Activated CD4-positive, alpha-beta T cell treated with anti-CD3 and anti-CD28 coated beads, Interleukin-2, amount 10 ng/mL, durations not matched to agents 7 days and 5 days (primary cell): ENCODE measurements around the gene MVB12B. TPM values are rescaled to one million over a fixed set of nuclear protein-coding genes. Genes with fewer than 3 reads are reported as not detected.

Experiments
- CTCF ChIA-PET: fragments of 350-600 bp; sonication (Branson Sonifier 250); formaldehyde crosslinking; loops from one replicate; lab custom pipeline; 2021; ENCODE audit warnings: antibody characterized with exemption; lab: Charles Lee
- POLR2A ChIA-PET: fragments of 350-600 bp; sonication (Branson Sonifier 250); formaldehyde crosslinking; loops from one replicate; lab custom pipeline; 2021; ENCODE audit warnings: antibody characterized with exemption; lab: Charles Lee
- DNase-seq: peaks from one replicate; pipeline ENCODE4 v3.0.0-alpha.2; 2020
- H3K27ac Mint-ChIP-seq: one replicate; pipeline ENCODE4 v1.8.0; 2021; ENCODE audit warnings: mild to moderate bottlenecking, moderate library complexity, mixed read lengths
- H3K27me3 Mint-ChIP-seq: one replicate; pipeline ENCODE4 v1.8.0; 2021; ENCODE audit warnings: mixed read lengths
- H3K36me3 Mint-ChIP-seq: one replicate; pipeline ENCODE4 v1.8.0; 2021; ENCODE audit warnings: low read depth, mixed read lengths
- H3K4me1 Mint-ChIP-seq: one replicate; pipeline ENCODE4 v1.8.0; 2021; ENCODE audit warnings: mixed read lengths
- H3K4me3 Mint-ChIP-seq: one replicate; pipeline ENCODE4 v1.8.0; 2021; ENCODE audit warnings: mild to moderate bottlenecking, moderate library complexity, mixed read lengths
- H3K9me3 Mint-ChIP-seq: one replicate; pipeline ENCODE4 v1.8.0; 2021; ENCODE audit warnings: mixed read lengths
- total RNA-seq, 2 experiments: library from RNA; stranded (reverse); gene quantifications; one replicate each; pipeline ENCODE4 v1.2.3, GENCODE V29; 2021

Gene MVB12B
- total RNA-seq, 2 experiments from 2014 or later = 7.3 to 7.6 TPM

DNA sequence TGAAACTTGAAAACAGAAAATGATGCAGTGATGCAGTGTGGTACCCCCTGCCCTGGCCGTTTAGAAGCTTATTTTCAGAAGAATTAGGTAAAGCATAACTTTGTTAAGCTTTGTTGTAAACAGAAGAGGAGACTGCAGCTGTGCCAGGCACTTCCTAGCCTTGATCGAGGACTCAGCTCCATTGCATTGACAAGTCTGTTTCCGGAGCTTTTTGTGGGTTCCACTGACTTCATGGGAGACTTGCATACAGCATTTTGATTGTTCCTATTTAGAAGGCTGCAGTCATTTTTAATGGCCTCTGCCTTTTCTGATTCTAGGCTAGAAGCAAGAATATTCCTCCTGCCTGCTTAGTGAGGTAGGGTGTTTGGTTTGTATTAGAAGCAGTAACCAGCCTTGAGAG, 12.3 kb downstream of the MVB12B start:
- Mint-ChIP-seq H3K9me3 (no peaks in the 10 kb centered on the region), H3K4me3 (no peak overlapping the region), H3K27me3 (no peaks in the 10 kb centered on the region), H3K36me3 (no peaks in the 10 kb centered on the region), H3K27ac (no peak overlapping the region), H3K4me1 (peaks cover 4% of the 10 kb centered on the region)
- no peak for DNase-seq
- CTCF ChIA-PET = no interaction called here
- POLR2A ChIA-PET = no interaction called here

DNA sequence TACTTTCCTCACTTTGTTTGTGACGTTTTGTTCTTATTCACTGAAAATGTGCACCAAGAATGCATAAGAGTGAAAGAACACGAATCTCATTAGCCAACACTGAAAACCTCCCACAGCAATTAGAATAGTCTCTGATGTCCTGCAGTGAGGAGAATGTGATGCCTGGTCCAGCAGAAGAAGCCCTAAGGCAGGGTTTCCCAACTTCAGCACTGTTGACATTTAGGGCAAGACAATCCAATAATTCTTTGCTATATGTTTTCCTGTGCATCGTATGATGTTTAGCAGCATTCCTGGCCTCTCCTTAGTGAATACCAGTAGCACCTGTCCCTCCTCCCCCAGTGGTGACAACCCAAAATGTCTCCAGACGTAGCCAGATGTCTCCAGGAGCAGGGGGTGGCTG, 14.8 kb downstream of the MVB12B start:
- no peaks in the 10 kb centered on the region for H3K9me3 Mint-ChIP-seq
- no peaks in the 10 kb centered on the region for H3K36me3 Mint-ChIP-seq
- H3K27ac Mint-ChIP-seq = no peak overlapping the region
- DNase-seq = no peak
- H3K27me3 Mint-ChIP-seq = no peaks in the 10 kb centered on the region
- no peak overlapping the region for H3K4me3 Mint-ChIP-seq
- POLR2A ChIA-PET = no interaction called here
- CTCF ChIA-PET = interaction anchor here (0.6 kb wide), 1 partner anchor 333 kb away, joined by 3 read pairs; no protein-coding TSS in a partner anchor
- H3K4me1 Mint-ChIP-seq = peaks cover 4% of the 10 kb centered on the region

DNA sequence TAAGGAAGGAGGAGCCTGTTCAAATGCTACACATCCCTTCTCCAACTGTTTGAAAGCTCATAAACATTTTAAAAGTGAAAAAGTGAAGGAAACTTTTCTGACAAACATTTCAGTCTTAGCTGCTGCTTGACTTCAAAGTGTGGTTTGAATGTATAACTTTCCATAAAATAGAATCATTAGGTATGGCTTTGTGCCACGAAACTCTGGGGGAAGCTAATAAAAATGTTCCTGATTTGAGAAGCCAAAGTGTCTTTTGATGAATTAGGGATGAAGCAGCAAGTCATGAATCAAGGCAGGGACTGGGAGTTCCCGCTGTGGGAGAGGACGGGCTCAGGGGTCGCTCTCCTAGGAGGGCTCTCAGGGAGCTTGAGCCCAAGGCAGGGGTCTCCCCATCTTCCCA, 15.3 kb downstream of the MVB12B start:
- no peak overlapping the region for H3K27ac Mint-ChIP-seq
- ChIA-PET POLR2A (no interaction called here), CTCF (no interaction called here)
- H3K27me3 Mint-ChIP-seq = no peaks in the 10 kb centered on the region
- no peaks in the 10 kb centered on the region for H3K9me3 Mint-ChIP-seq
- no peak for DNase-seq
- H3K4me1 Mint-ChIP-seq = peaks cover 4% of the 10 kb centered on the region
- H3K4me3 Mint-ChIP-seq = no peak overlapping the region
- no peaks in the 10 kb centered on the region for H3K36me3 Mint-ChIP-seq

DNA sequence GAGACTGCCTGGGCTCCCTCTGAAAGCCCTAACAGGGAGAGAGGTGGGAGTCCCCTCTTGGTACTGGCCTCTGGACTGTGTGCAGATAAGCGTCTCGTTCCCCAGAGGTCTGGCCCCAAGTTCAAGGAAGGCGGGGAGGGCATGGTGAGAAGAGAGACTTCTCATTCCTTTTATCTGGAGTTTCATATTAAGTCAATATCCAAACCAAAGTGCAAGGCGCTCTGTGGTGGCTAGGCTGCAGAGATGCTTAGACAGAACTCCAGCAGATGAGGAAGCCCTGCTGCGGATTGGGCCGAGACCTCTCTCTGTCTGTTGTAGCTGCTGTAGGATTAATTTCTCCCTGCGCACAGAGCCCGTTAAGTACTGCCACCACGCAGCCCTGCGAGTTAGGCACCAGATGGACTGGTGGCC, 16.0 kb downstream of the MVB12B start:
- H3K4me1 Mint-ChIP-seq = peaks cover 4% of the 10 kb centered on the region
- CTCF ChIA-PET = no interaction called here
- no peaks in the 10 kb centered on the region for H3K9me3 Mint-ChIP-seq
- POLR2A ChIA-PET = no interaction called here
- H3K36me3 Mint-ChIP-seq = no peaks in the 10 kb centered on the region
- H3K27me3 Mint-ChIP-seq = no peaks in the 10 kb centered on the region
- no peak overlapping the region for H3K4me3 Mint-ChIP-seq
- DNase-seq = no peak
- no peak overlapping the region for H3K27ac Mint-ChIP-seq

DNA sequence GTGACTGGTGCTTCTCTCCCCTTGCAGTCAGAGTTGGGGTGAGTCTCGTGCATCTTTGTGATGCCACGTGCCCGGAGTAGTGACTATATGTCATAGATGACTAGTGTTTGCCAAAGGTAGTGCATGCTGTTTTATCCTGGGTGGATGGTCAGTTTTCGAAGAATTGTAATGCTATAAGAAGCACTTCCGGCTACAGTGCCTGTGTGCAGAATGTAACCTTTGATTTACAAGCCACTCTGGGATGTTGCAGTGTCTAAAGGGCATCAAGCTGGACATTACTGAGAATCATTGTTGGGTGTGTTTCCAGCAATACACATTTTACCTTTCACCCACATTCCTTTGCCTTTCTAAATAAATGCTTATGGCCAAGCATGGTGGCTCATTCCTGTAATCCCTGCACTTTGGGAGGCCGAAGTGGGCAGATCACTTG, 16.7 kb downstream of the MVB12B start:
- no peak for DNase-seq
- Mint-ChIP-seq H3K9me3 (no peaks in the 10 kb centered on the region), H3K4me3 (no peak overlapping the region), H3K27ac (no peak overlapping the region), H3K4me1 (peaks cover 4% of the 10 kb centered on the region), H3K27me3 (no peaks in the 10 kb centered on the region), H3K36me3 (no peaks in the 10 kb centered on the region)
- CTCF ChIA-PET = interaction anchor here (0.7 kb wide), 1 partner anchor 24 kb away, joined by 3 read pairs; no protein-coding TSS in a partner anchor
- POLR2A ChIA-PET = interaction anchor here (0.6 kb wide), 1 partner anchor 17 kb away, joined by 3 read pairs; no protein-coding TSS in a partner anchor

DNA sequence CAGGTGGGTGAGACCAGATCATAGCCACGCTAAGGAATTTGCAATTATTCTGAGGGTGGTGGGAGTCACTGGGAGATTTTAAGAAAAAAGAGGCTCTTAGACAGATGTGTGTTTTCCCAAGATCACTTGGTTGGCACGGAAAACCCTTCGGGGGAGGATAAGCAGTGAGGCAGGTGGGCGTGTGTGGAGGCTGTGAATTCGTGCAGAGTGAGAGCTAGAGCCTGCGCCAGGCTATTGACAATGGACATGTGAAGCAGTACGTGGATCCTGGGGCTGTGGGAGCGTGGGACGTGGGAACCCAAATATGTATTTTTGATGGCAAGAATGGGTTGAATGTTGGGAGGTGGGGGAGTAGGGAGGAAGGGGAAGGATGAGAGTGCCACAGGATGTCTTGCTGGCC, 19.4 kb downstream of the MVB12B start:
- H3K4me1 Mint-ChIP-seq = no peaks in the 10 kb centered on the region
- peaks cover 5% of the 10 kb centered on the region for H3K36me3 Mint-ChIP-seq
- no peak overlapping the region for H3K4me3 Mint-ChIP-seq
- peaks cover 6% of the 10 kb centered on the region for H3K9me3 Mint-ChIP-seq
- H3K27me3 Mint-ChIP-seq = no peaks in the 10 kb centered on the region
- ChIA-PET CTCF (no interaction called here), POLR2A (no interaction called here)
- H3K27ac Mint-ChIP-seq = no peak overlapping the region
- DNase-seq = no peak

DNA sequence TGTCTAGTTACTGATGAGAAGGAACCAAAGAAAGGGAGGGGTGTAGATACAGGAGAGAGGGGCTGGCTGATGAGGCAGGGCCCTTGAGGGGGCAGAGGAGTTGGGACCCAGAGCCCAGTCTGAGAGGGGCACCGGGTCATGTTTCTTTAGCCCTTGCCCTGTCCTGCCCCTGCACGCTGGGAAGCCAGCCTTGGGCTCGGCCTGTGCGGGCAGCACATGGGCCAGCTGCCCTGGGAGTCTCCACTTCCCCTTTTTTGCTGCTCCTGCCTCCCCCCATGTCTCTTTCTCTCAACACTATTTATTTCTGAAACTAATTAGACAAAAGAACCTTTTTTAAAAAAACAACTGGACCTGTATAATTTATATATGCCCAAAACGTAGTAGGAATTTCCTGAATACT, 20.5 kb downstream of the MVB12B start:
- Mint-ChIP-seq H3K4me1 (no peaks in the 10 kb centered on the region), H3K27me3 (no peaks in the 10 kb centered on the region), H3K36me3 (peaks cover 7% of the 10 kb centered on the region), H3K9me3 (peaks cover 8% of the 10 kb centered on the region), H3K27ac (no peak overlapping the region), H3K4me3 (no peak overlapping the region)
- no peak for DNase-seq
- POLR2A ChIA-PET = no interaction called here
- CTCF ChIA-PET = no interaction called here

DNA sequence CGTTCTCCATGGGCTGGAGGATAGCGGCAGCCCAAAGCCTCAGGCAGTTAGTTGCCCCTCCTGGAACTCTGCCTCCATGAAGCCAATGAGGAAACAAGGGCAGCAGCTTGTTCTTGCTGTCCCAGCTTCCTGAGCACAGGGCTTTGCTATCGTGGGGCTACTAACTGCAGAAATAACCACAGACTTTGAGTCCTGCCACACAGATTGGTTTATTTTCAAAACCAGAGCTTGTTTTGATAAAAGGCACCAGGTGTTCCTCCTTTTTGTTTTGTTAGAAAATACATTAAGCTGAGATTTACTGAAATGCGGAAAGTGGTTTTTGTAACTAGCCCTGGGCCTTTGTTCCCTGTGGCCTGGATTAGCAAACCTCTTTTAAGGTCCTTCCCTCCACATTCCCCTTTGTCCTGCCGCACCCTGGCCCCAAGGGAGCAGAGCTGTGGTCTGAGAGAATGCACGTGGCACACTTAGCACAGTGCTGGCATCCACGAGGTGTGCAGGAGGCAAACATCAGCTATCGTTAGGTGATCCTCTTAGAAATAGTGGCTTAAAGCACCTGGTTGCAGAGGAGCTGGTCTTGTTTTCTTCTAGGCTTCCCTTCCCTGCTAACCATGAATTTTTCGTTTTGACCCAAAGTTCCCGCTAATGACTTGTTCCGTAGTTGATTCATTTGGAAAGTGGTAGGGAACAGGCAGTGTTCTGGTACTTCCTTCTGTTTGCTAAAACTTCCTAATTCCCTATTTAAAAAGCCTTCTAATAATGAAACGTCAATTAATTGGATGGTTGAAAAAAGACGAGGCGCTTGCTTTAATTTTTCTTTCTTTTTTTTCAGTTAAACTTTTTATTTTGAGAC, 21.5 kb downstream of the MVB12B start:
- Mint-ChIP-seq H3K27me3 (peaks cover 2% of the 10 kb centered on the region), H3K9me3 (peaks cover 8% of the 10 kb centered on the region), H3K36me3 (peaks cover 7% of the 10 kb centered on the region), H3K4me1 (no peaks in the 10 kb centered on the region), H3K4me3 (no peak overlapping the region), H3K27ac (no peak overlapping the region)
- no peak for DNase-seq
- CTCF ChIA-PET = no interaction called here
- POLR2A ChIA-PET = no interaction called here

DNA sequence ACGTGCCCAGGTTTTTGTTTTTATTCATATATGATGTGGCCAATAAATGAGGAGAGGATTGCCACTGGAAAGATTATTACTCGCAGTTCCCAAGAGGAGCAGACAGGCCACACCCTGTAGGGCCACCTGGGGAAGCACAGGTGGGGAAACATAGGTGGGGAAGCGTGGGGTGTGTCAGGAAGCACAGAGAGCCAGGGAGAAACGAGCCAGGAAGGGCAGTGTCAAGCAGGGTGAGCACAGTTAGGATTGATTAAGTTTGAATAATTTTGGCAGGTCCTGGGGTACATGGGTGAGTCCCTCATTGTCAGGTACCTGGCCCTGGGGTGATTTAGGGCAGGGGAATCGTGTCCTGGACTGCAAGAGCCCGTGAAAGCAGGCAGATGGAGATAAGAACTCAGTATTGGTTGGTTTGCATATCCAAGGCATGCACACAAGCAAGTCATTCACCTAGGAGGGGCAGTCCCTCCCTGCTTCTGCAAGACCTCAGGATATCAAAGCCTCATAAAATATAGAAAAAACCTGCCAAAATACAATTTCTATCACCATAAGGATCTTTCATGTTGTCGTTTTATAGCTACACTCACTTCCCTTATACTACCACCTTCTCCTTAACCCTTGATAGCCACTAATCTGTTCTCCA, 22.4 kb downstream of the MVB12B start:
- CTCF ChIA-PET = no interaction called here
- no peak overlapping the region for H3K4me3 Mint-ChIP-seq
- DNase-seq = no peak
- POLR2A ChIA-PET = no interaction called here
- H3K4me1 Mint-ChIP-seq = no peaks in the 10 kb centered on the region
- H3K36me3 Mint-ChIP-seq = peaks cover 7% of the 10 kb centered on the region
- H3K9me3 Mint-ChIP-seq = peaks cover 8% of the 10 kb centered on the region
- peaks cover 2% of the 10 kb centered on the region for H3K27me3 Mint-ChIP-seq
- no peak overlapping the region for H3K27ac Mint-ChIP-seq

DNA sequence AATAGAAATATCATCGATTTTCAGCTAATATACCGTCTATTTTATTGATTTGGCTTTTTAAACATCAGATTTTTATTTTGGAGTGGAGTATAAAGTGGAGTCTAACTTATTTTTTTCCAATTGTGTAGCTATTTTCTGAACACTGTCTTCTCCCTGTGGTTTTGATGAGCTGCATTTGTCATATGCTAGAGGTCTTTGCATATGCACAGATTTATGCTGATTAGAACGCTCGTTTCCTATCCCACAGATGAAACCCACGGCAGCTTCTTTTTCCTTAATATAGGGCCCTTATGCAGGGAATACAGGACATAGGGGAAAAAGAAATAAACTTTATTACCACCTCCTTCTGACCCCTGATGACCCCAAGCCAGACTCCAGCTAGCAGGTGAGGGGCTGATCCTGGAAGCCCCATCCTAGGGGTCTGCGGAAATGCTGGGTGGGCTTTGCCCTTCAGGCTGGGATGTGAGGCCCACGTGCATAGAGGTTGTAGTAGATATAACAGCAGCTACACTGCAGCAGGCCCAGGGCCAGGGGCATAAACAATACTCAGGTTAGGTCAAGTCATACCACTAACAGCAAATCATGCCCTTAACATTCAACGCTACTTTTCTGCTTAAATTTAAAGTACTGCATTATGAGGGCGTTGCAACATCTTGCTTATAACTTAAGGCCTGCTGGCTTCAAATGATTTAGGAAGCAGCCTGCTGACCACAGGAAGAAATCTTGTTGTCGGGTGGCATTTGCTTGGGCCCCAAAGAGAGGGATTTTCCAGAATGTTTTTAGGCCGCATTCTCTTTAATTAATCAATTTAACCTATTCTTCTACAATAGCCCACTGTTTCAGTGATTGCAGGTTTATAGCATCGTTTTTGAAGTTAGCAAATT, 28.5 kb downstream of the MVB12B start:
- ChIA-PET POLR2A (no interaction called here), CTCF (no interaction called here)
- Mint-ChIP-seq H3K9me3 (peaks cover 13% of the 10 kb centered on the region), H3K4me1 (no peaks in the 10 kb centered on the region), H3K36me3 (peaks cover 7% of the 10 kb centered on the region), H3K27me3 (peaks cover 2% of the 10 kb centered on the region), H3K4me3 (no peak overlapping the region), H3K27ac (no peak overlapping the region)
- no peak for DNase-seq

DNA sequence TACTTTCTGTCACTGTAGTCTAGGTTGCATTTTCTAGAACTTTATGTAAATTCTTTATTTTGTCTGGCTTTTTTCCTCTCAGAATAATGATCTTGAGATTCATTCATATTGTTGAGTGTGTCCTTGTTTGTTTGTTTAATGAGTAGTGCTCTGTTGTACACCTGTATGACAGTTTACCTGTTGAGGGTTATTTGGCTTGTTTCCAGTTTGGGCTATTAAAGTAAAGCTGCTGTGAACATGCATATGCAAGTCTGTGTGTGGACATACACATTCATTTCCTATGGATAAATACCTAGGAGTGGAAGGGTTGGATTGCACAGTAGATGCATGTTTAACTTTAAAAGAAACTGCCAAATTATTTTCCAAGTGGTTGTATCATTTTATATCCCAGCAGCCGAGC, 30.4 kb downstream of the MVB12B start:
- POLR2A ChIA-PET = no interaction called here

DNA sequence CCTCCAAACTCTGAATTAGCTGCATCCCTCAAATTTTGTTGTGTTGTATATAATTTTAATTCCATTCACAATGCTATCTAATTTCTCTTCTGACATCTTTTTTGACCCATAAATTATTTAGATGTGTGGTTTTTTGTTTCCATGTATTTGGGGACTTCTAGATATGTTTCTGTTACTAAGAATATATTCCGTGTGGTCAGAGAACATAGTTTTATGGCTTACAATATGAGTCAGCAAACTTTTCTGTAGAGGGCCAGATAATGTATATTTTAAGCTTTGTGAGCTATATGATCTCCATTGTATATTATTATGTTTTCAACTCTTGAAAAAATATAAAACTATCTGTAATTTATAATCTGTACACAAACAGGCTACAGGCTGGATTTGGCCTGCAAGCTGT, 33.4 kb downstream of the MVB12B start:
- H3K27me3 Mint-ChIP-seq = no peaks in the 10 kb centered on the region
- no peak for DNase-seq
- ChIA-PET CTCF (no interaction called here), POLR2A (interaction anchor here (0.7 kb wide), 1 partner anchor 17 kb away, joined by 3 read pairs; no protein-coding TSS in a partner anchor)
- peaks cover 2% of the 10 kb centered on the region for H3K4me1 Mint-ChIP-seq
- H3K27ac Mint-ChIP-seq = no peak overlapping the region
- H3K36me3 Mint-ChIP-seq = peaks cover 18% of the 10 kb centered on the region
- peaks cover 26% of the 10 kb centered on the region for H3K9me3 Mint-ChIP-seq
- no peak overlapping the region for H3K4me3 Mint-ChIP-seq

More for the DNA sequence above, 30.4 kb downstream of the MVB12B start:
- Mint-ChIP-seq H3K27ac (no peak overlapping the region), H3K4me3 (no peak overlapping the region), H3K27me3 (peaks cover 2% of the 10 kb centered on the region), H3K4me1 (peaks cover 2% of the 10 kb centered on the region), H3K36me3 (peaks cover 11% of the 10 kb centered on the region), H3K9me3 (peaks cover 17% of the 10 kb centered on the region)
- DNase-seq = no peak
- CTCF ChIA-PET = no interaction called here
